WTC11 (cell line): Measurements from ENCODE around the gene PBX4.

Experiments used
- ESRRA ChIP-seq: sonication (generic); formaldehyde crosslinking; IDR thresholded peaks from 2 replicates; pipeline ENCODE4 v1.8.1; 2022; ENCODE audit warnings: mild to moderate bottlenecking, missing genetic modification reagents, borderline replicate concordance
- ZNF232 ChIP-seq: sonication (generic); formaldehyde crosslinking; IDR thresholded peaks from 2 replicates; pipeline ENCODE4 v1.8.0; 2022; ENCODE audit warnings: mild to moderate bottlenecking, missing genetic modification reagents
- TF ChIP-seq, protein P1 (sequence below): fragments of 200-600 bp; IDR thresholded peaks from 2 replicates; pipeline ENCODE4 v1.8.0; 2022; ENCODE audit warnings: antibody characterized with exemption
- TF ChIP-seq, protein P2 (sequence below): sonication (generic); formaldehyde crosslinking; IDR thresholded peaks from 2 replicates; pipeline ENCODE4 v1.8.0; 2022; ENCODE audit warnings: mild to moderate bottlenecking, missing genetic modification reagents
- TF ChIP-seq, protein P3 (sequence below): sonication (generic); formaldehyde crosslinking; conservative IDR thresholded peaks from 2 replicates; pipeline ENCODE4 v1.8.1; 2023; ENCODE audit warnings: mild to moderate bottlenecking, low read depth, missing genetic modification reagents, moderate library complexity
- TF ChIP-seq, protein P4 (sequence below): sonication (generic); formaldehyde crosslinking; IDR thresholded peaks from 2 replicates; pipeline ENCODE4 v1.8.1; 2023; ENCODE audit warnings: mild to moderate bottlenecking, missing genetic modification reagents

DNA sequence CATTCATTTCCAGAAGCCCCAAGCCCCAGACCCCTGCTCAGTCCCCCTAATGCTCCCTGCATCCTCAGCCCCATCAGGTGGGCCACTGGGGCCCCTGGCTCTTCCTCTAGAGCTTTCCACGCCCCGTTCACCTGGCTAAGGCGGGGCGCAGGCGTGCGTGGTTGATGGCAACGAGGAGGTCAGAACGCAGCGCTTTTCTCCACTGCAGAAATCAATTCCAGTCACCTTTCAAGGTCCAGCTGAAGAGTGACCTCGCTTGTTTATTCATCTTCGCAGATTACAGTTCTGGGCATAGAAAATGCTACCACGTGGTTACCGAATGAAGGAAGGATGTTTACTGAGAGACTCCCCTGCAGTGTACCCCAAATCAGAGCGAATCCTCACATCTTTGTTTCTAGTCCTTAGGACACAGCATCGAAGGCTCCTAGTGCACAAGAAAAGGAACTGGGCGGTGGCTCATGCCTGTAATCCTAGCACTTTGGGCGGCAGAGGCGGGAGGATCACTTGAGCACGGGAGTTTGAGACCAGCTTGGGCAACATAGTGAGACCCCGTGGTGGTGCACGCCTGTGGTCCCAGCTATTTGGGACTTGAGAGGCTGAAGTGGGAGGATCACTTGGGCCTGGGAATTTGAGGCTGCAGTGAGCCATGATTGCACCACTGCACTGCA is 828 bp upstream of the PBX4 start:
- TF ChIP-seq, protein P1, sequence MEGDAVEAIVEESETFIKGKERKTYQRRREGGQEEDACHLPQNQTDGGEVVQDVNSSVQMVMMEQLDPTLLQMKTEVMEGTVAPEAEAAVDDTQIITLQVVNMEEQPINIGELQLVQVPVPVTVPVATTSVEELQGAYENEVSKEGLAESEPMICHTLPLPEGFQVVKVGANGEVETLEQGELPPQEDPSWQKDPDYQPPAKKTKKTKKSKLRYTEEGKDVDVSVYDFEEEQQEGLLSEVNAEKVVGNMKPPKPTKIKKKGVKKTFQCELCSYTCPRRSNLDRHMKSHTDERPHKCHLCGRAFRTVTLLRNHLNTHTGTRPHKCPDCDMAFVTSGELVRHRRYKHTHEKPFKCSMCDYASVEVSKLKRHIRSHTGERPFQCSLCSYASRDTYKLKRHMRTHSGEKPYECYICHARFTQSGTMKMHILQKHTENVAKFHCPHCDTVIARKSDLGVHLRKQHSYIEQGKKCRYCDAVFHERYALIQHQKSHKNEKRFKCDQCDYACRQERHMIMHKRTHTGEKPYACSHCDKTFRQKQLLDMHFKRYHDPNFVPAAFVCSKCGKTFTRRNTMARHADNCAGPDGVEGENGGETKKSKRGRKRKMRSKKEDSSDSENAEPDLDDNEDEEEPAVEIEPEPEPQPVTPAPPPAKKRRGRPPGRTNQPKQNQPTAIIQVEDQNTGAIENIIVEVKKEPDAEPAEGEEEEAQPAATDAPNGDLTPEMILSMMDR = no peak
- TF ChIP-seq ZNF232 (CRISPR knock-in tag) (no peak), ESRRA (CRISPR knock-in tag) (no peak)
- TF ChIP-seq, protein P2, sequence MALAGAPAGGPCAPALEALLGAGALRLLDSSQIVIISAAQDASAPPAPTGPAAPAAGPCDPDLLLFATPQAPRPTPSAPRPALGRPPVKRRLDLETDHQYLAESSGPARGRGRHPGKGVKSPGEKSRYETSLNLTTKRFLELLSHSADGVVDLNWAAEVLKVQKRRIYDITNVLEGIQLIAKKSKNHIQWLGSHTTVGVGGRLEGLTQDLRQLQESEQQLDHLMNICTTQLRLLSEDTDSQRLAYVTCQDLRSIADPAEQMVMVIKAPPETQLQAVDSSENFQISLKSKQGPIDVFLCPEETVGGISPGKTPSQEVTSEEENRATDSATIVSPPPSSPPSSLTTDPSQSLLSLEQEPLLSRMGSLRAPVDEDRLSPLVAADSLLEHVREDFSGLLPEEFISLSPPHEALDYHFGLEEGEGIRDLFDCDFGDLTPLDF (CRISPR knock-in tag) = no peak
- TF ChIP-seq, protein P3, sequence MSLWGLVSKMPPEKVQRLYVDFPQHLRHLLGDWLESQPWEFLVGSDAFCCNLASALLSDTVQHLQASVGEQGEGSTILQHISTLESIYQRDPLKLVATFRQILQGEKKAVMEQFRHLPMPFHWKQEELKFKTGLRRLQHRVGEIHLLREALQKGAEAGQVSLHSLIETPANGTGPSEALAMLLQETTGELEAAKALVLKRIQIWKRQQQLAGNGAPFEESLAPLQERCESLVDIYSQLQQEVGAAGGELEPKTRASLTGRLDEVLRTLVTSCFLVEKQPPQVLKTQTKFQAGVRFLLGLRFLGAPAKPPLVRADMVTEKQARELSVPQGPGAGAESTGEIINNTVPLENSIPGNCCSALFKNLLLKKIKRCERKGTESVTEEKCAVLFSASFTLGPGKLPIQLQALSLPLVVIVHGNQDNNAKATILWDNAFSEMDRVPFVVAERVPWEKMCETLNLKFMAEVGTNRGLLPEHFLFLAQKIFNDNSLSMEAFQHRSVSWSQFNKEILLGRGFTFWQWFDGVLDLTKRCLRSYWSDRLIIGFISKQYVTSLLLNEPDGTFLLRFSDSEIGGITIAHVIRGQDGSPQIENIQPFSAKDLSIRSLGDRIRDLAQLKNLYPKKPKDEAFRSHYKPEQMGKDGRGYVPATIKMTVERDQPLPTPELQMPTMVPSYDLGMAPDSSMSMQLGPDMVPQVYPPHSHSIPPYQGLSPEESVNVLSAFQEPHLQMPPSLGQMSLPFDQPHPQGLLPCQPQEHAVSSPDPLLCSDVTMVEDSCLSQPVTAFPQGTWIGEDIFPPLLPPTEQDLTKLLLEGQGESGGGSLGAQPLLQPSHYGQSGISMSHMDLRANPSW (CRISPR knock-in tag) = no peak
- TF ChIP-seq, protein P4, sequence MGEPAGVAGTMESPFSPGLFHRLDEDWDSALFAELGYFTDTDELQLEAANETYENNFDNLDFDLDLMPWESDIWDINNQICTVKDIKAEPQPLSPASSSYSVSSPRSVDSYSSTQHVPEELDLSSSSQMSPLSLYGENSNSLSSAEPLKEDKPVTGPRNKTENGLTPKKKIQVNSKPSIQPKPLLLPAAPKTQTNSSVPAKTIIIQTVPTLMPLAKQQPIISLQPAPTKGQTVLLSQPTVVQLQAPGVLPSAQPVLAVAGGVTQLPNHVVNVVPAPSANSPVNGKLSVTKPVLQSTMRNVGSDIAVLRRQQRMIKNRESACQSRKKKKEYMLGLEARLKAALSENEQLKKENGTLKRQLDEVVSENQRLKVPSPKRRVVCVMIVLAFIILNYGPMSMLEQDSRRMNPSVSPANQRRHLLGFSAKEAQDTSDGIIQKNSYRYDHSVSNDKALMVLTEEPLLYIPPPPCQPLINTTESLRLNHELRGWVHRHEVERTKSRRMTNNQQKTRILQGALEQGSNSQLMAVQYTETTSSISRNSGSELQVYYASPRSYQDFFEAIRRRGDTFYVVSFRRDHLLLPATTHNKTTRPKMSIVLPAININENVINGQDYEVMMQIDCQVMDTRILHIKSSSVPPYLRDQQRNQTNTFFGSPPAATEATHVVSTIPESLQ (CRISPR knock-in tag) = no peak
